GM19099 (cell line): ENCODE results near the gene HOXB9.
A peak's percentile ranks its signal among the peaks of the same experiment; 100 is the strongest.

Experiments used
- POLR2A ChIP-seq: IDR thresholded peaks from 3 replicates; pipeline ENCODE4 v1.6.1; 2011; ENCODE audit warnings: low read depth; ENCODE audit not compliant: insufficient read length; ENCODE audit errors: extremely low read depth

HOXB9 gene

GRCh38 chr17:48578616-48579470 lies 47.3 kb downstream of the HOXB9 start:
- no peak for TF ChIP-seq POLR2A

GRCh38 chr17:48577946-48578615 lies 48.1 kb downstream of the HOXB9 start, which contains the start of gene HOXB4:
HOXB4 (minus strand) TSS chr17:48578350; CDS start chr17:48578319, 31 bp downstream.
- peak; percentile 45 for TF ChIP-seq POLR2A

GRCh38 chr17:48577330-48577945 lies 48.7 kb downstream of the HOXB9 start:
- no peak for TF ChIP-seq POLR2A

- no peak for TF ChIP-seq POLR2A
These were observed 49.5 kb downstream of the HOXB9 start for GRCh38 chr17:48576479-48577309.

- TF ChIP-seq POLR2A: no peak
These were observed 50.3 kb downstream of the HOXB9 start for GRCh38 chr17:48575673-48576478.

GRCh38 chr17:48575066-48575582 lies 51.0 kb downstream of the HOXB9 start:
- TF ChIP-seq POLR2A: no peak

GRCh38 chr17:48574505-48575065 lies 51.6 kb downstream of the HOXB9 start:
- no peak for TF ChIP-seq POLR2A

GRCh38 chr17:48571826-48572417 lies 54.2 kb downstream of the HOXB9 start:
- no peak for TF ChIP-seq POLR2A
